Measurements from ENCODE around the gene SMURF1.

- TF ChIP-seq CTCF (IDR thresholded peaks at IDR 0.05; ENCODE audit: poor library complexity) (no peak), EZH2 (IDR thresholded peaks at IDR 0.05; ENCODE audit: borderline replicate concordance) (no peak)
Observed at GRCh38 chr7:98995523-98996149, 148.3 kb downstream of the SMURF1 start.

Data from hepatocyte (in vitro differentiated cells).